ENCODE measurements around the gene DNLZ.

DNLZ gene

DNA sequence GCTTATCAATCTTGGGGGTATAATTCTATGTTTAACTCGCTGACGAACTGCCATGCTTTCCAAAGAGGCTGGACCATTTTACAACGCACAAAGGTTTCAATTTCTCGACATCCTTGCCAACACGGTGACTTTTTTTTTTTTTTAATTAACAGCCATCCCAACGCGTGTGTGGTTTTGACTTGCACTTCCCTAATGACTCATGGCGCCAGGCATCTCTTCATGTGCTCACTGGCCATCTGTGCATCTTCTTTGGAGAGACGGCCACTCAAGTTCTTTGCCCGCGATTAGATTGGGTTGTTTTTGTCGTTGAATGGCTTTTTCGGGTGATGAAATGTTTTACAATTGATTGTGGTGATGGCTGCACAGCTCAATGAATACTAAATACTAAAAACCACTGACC is 22.5 kb upstream of the DNLZ start:
- no peak overlapping the region for H3K27ac ChIP-seq (ENCODE audit: low read depth in 2 of 2, low read length in 2 of 2)
- H3K27me3 ChIP-seq (ENCODE audit: control insufficient read depth in 2 of 2, insufficient read depth in 2 of 2, low read length in 2 of 2), result no peaks in the 10 kb centered on the region
- no peak overlapping the region for H3K9ac ChIP-seq (ENCODE audit: low read depth in 1 of 2, low read length in 2 of 2)
- H3K36me3 ChIP-seq (ENCODE audit: control insufficient read depth in 2 of 2, insufficient read depth in 2 of 2, low read length in 2 of 2), result peaks cover 39% of the 10 kb centered on the region in 2 donors
- H3K4me3 ChIP-seq (ENCODE audit: low read length in 2 of 2), result no peak overlapping the region
- H3K4me1 ChIP-seq (ENCODE audit: control insufficient read depth in 2 of 2, insufficient read depth in 2 of 2, low read length in 2 of 2), result no peaks in the 10 kb centered on the region
- no peaks in the 10 kb centered on the region for H3K9me3 ChIP-seq (ENCODE audit: control insufficient read depth in 2 of 2, low read length in 2 of 2)

GRCh38 chr9:136385015-136385414 is 21.5 kb upstream of the DNLZ start:
- Histone ChIP-seq H3K4me3 (ENCODE audit: low read length in 2 of 2) (no peak overlapping the region), H3K27me3 (ENCODE audit: control insufficient read depth in 2 of 2, insufficient read depth in 2 of 2, low read length in 2 of 2) (no peaks in the 10 kb centered on the region), H3K36me3 (ENCODE audit: control insufficient read depth in 2 of 2, insufficient read depth in 2 of 2, low read length in 2 of 2) (peaks cover 40 to 43% of the 10 kb centered on the region in 2 donors)

DNA sequence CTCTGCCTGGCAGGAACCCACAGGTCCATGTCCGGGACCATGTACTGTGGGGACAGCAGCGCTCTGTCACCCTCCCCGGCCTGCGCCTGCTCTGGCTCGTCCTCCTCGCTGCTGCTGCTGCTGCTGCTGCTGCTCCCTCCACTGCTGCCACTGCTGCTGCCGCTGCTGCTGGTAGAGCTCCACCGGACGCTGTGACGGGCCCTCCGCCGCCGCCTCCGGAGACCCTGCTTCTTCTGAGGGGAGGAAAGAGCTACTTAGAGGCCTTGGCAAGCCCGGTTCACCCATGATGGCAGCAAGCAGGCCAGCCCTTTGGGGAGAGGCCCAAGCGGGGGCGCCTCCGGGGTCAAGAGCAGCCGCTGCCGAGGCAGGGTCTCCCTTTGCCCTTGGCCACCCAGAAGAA is 19.9 kb upstream of the DNLZ start:
- Histone ChIP-seq H3K9me3 (ENCODE audit: control insufficient read depth in 2 of 2, low read length in 2 of 2) (no peaks in the 10 kb centered on the region), H3K4me1 (ENCODE audit: control insufficient read depth in 2 of 2, insufficient read depth in 2 of 2, low read length in 2 of 2) (no peaks in the 10 kb centered on the region), H3K27ac (ENCODE audit: low read depth in 2 of 2, low read length in 2 of 2) (no peak overlapping the region), H3K9ac (ENCODE audit: low read depth in 1 of 2, low read length in 2 of 2) (no peak overlapping the region), H3K4me3 (ENCODE audit: low read length in 2 of 2) (no peak overlapping the region), H3K36me3 (ENCODE audit: control insufficient read depth in 2 of 2, insufficient read depth in 2 of 2, low read length in 2 of 2) (peaks cover 32 to 35% of the 10 kb centered on the region in 2 donors), H3K27me3 (ENCODE audit: control insufficient read depth in 2 of 2, insufficient read depth in 2 of 2, low read length in 2 of 2) (no peaks in the 10 kb centered on the region)

More at GRCh38 chr9:136385015-136385414, 21.5 kb upstream of the DNLZ start:
- H3K27ac ChIP-seq (ENCODE audit: low read depth in 2 of 2, low read length in 2 of 2), result no peak overlapping the region
- H3K4me1 ChIP-seq (ENCODE audit: control insufficient read depth in 2 of 2, insufficient read depth in 2 of 2, low read length in 2 of 2), result no peaks in the 10 kb centered on the region
- no peaks in the 10 kb centered on the region for H3K9me3 ChIP-seq (ENCODE audit: control insufficient read depth in 2 of 2, low read length in 2 of 2)
- H3K9ac ChIP-seq (ENCODE audit: low read depth in 1 of 2, low read length in 2 of 2), result no peak overlapping the region

DNA sequence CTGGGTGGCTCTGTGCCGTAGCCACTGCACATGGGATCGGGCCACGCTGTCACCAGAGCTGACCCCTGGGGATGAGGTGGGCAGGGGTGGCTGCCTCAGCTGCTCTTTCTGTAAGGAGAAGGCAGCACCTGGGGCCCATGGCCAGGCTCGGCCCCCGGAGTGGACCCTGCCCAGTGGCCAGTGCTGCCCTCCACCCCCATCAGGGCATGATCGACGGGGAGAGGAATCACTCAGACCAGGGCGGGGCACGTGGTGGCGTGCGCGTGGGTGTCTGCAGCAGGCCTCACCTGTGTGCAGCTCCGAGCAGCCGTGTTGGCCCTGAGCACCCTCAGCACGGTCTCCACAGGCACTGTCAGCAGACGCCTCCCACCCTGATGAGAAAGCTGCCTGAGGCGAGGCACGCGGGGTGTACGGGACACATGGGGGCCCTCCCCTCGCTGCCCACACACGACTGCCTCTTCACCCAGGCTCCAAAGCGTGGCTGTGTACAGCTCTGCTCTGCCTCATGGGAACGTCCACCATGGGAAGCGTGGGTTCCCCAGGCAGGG is 18.5 kb upstream of the DNLZ start:
- no peak overlapping the region for H3K9ac ChIP-seq (ENCODE audit: low read depth in 1 of 2, low read length in 2 of 2)
- no peaks in the 10 kb centered on the region for H3K4me1 ChIP-seq (ENCODE audit: control insufficient read depth in 2 of 2, insufficient read depth in 2 of 2, low read length in 2 of 2)
- peaks cover 21 to 27% of the 10 kb centered on the region in 2 donors for H3K36me3 ChIP-seq (ENCODE audit: control insufficient read depth in 2 of 2, insufficient read depth in 2 of 2, low read length in 2 of 2)
- H3K27me3 ChIP-seq (ENCODE audit: control insufficient read depth in 2 of 2, insufficient read depth in 2 of 2, low read length in 2 of 2), result no peaks in the 10 kb centered on the region
- H3K4me3 ChIP-seq (ENCODE audit: low read length in 2 of 2), result no peak overlapping the region
- no peak overlapping the region for H3K27ac ChIP-seq (ENCODE audit: low read depth in 2 of 2, low read length in 2 of 2)
- H3K9me3 ChIP-seq (ENCODE audit: control insufficient read depth in 2 of 2, low read length in 2 of 2), result no peaks in the 10 kb centered on the region

DNA sequence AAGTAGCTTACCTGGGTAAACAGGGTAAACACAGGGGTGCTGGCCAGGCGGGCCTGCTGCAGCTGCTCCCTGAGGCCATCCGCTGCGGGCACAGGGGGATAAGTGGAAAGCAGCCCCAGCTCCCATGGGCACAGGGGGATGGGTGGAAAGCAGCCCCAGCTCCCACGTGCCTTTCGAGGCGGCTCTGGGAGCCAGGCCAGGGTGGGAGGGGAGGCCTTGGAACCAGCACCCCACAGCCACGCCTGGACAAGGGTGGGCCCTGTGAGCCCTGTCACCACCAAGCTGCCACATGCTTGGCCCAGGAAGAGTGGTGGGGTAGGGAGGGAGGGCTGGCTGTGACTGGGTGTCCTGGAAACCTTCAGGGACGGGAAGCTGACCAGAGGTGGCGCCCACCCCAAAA is 17.8 kb upstream of the DNLZ start:
- Histone ChIP-seq H3K36me3 (ENCODE audit: control insufficient read depth in 2 of 2, insufficient read depth in 2 of 2, low read length in 2 of 2) (peaks cover 19 to 27% of the 10 kb centered on the region in 2 donors), H3K4me3 (ENCODE audit: low read length in 2 of 2) (no peak overlapping the region), H3K27me3 (ENCODE audit: control insufficient read depth in 2 of 2, insufficient read depth in 2 of 2, low read length in 2 of 2) (no peaks in the 10 kb centered on the region), H3K9me3 (ENCODE audit: control insufficient read depth in 2 of 2, low read length in 2 of 2) (no peaks in the 10 kb centered on the region), H3K27ac (ENCODE audit: low read depth in 2 of 2, low read length in 2 of 2) (no peak overlapping the region), H3K4me1 (ENCODE audit: control insufficient read depth in 2 of 2, insufficient read depth in 2 of 2, low read length in 2 of 2) (no peaks in the 10 kb centered on the region), H3K9ac (ENCODE audit: low read depth in 1 of 2, low read length in 2 of 2) (no peak overlapping the region)

DNA sequence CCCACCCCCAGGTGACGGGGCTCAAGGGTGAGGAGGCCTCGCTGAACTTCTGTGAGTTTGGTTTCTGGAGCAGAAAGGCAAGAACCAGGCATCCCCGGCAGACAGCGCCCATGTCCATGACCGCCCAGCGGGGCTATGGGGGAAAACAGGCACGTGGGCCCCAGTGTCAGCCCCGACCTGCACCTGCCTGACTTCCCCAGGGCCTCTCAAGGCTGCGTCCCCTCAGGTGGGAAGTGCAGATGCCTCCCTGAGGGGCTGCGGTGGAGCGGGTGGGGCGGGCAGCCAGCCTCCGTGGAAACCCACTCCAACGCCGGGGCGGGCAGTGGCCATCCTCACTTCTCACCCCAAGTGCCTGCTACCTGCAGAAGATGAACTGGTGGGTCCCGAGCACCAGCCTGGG is 16.8 kb upstream of the DNLZ start:
- Histone ChIP-seq H3K4me3 (ENCODE audit: low read length in 2 of 2) (no peak overlapping the region), H3K9me3 (ENCODE audit: control insufficient read depth in 2 of 2, low read length in 2 of 2) (no peaks in the 10 kb centered on the region), H3K9ac (ENCODE audit: low read depth in 1 of 2, low read length in 2 of 2) (no peak overlapping the region), H3K4me1 (ENCODE audit: control insufficient read depth in 2 of 2, insufficient read depth in 2 of 2, low read length in 2 of 2) (no peaks in the 10 kb centered on the region), H3K27me3 (ENCODE audit: control insufficient read depth in 2 of 2, insufficient read depth in 2 of 2, low read length in 2 of 2) (no peaks in the 10 kb centered on the region), H3K27ac (ENCODE audit: low read depth in 2 of 2, low read length in 2 of 2) (no peak overlapping the region), H3K36me3 (ENCODE audit: control insufficient read depth in 2 of 2, insufficient read depth in 2 of 2, low read length in 2 of 2) (peaks cover 19 to 22% of the 10 kb centered on the region in 2 donors)

DNA sequence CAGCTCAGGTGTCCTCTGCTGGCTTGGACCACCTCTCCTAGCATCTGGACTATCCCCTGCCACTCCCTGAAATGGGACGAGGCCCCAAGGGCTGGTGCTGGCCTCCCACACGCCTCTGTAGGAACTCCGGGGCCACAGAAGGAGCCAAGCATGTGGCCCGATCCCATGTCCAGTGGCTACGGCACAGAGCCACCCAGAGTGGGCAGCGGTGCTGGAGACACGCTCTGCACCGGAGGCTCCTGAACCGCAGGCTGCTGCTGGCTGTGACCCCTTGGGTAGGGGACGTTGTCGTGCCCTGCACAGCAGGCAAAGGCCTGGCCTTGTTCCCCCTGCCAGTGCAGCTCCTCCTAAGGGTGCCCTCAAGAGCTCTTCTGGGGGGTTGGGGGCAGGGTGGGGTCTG is 16.3 kb upstream of the DNLZ start:
- no peaks in the 10 kb centered on the region for H3K27me3 ChIP-seq (ENCODE audit: control insufficient read depth in 2 of 2, insufficient read depth in 2 of 2, low read length in 2 of 2)
- no peaks in the 10 kb centered on the region for H3K9me3 ChIP-seq (ENCODE audit: control insufficient read depth in 2 of 2, low read length in 2 of 2)
- no peak overlapping the region for H3K9ac ChIP-seq (ENCODE audit: low read depth in 1 of 2, low read length in 2 of 2)
- H3K27ac ChIP-seq (ENCODE audit: low read depth in 2 of 2, low read length in 2 of 2), result no peak overlapping the region
- no peak overlapping the region for H3K4me3 ChIP-seq (ENCODE audit: low read length in 2 of 2)
- H3K4me1 ChIP-seq (ENCODE audit: control insufficient read depth in 2 of 2, insufficient read depth in 2 of 2, low read length in 2 of 2), result no peaks in the 10 kb centered on the region
- peaks cover 18 to 19% of the 10 kb centered on the region in 2 donors for H3K36me3 ChIP-seq (ENCODE audit: control insufficient read depth in 2 of 2, insufficient read depth in 2 of 2, low read length in 2 of 2)

DNA sequence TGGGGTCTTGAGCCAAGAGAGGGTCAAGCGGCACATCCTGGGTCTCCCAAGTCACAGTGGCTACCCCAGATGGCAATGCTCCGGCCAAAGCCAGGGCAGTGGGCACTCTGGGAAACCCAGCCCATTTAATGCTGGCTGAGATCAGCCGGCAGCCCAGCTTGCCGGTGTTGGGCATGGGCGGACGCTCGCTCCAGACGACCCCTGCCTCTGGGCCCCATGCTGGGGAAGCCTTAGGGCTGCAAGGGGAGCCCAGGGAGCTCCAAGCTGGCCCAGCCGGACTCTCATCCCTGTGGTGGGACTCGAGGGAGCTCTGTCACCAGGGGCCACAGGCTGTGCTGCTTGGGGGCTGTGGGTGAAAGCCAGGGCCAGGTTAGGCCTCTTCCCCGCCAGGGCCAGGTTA is 15.9 kb upstream of the DNLZ start:
- no peak overlapping the region for H3K27ac ChIP-seq (ENCODE audit: low read depth in 2 of 2, low read length in 2 of 2)
- no peak overlapping the region for H3K9ac ChIP-seq (ENCODE audit: low read depth in 1 of 2, low read length in 2 of 2)
- no peaks in the 10 kb centered on the region for H3K27me3 ChIP-seq (ENCODE audit: control insufficient read depth in 2 of 2, insufficient read depth in 2 of 2, low read length in 2 of 2)
- no peak overlapping the region for H3K4me3 ChIP-seq (ENCODE audit: low read length in 2 of 2)
- no peaks in the 10 kb centered on the region for H3K4me1 ChIP-seq (ENCODE audit: control insufficient read depth in 2 of 2, insufficient read depth in 2 of 2, low read length in 2 of 2)
- peaks cover 17% of the 10 kb centered on the region in 2 donors for H3K36me3 ChIP-seq (ENCODE audit: control insufficient read depth in 2 of 2, insufficient read depth in 2 of 2, low read length in 2 of 2)
- H3K9me3 ChIP-seq (ENCODE audit: control insufficient read depth in 2 of 2, low read length in 2 of 2), result no peaks in the 10 kb centered on the region

GRCh38 chr9:136379003-136379287 is 15.4 kb upstream of the DNLZ start:
- Histone ChIP-seq H3K27ac (ENCODE audit: low read depth in 2 of 2, low read length in 2 of 2) (no peak overlapping the region), H3K9ac (ENCODE audit: low read depth in 1 of 2, low read length in 2 of 2) (no peak overlapping the region), H3K4me3 (ENCODE audit: low read length in 2 of 2) (no peak overlapping the region), H3K4me1 (ENCODE audit: control insufficient read depth in 2 of 2, insufficient read depth in 2 of 2, low read length in 2 of 2) (no peaks in the 10 kb centered on the region), H3K9me3 (ENCODE audit: control insufficient read depth in 2 of 2, low read length in 2 of 2) (no peaks in the 10 kb centered on the region), H3K27me3 (ENCODE audit: control insufficient read depth in 2 of 2, insufficient read depth in 2 of 2, low read length in 2 of 2) (no peaks in the 10 kb centered on the region), H3K36me3 (ENCODE audit: control insufficient read depth in 2 of 2, insufficient read depth in 2 of 2, low read length in 2 of 2) (peaks cover 13 to 17% of the 10 kb centered on the region in 2 donors)

DNA sequence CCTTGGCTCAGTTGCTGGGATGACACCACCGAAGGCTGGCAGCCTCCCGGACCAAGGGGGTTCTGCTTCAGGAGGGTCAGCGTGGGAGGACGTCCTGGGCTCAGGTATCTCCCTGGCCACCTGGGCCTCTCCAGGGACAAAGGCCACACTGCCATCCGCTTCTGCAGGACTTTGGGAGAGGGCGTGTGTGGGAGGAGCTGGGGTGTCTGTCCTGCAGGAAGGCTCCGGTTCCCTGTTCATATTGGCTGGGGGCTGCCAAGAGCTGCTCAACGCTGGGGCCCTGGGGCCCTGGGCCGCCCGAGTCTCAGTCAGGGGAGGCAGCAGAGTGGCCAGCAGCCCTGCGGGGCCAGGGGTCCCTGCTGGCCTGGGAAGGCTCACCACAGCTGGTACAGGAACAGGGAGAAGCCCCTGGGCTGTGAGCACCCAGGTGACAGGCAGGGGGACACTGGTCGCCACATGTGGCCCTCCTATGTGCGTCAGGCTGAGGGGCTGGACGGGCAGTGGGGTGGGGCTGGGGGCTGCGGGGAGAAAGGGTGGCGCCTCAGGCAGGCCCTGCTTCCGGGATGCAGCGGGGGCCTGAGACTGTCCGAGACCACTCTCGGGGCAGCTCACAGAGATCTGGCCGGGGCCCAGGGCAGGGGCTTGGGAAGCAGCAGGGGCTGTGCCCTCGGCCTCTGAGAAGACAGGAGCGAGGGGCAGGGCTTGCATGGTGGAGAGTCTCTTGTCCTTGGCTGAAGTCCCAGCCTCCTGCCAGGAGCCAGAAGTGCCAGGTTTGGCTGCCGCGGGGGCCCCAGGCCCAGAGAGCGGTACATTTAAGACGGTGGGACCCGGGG is 14.8 kb upstream of the DNLZ start:
- no peak overlapping the region for H3K9ac ChIP-seq (ENCODE audit: low read depth in 1 of 2, low read length in 2 of 2)
- H3K27me3 ChIP-seq (ENCODE audit: control insufficient read depth in 2 of 2, insufficient read depth in 2 of 2, low read length in 2 of 2), result no peaks in the 10 kb centered on the region
- H3K4me1 ChIP-seq (ENCODE audit: control insufficient read depth in 2 of 2, insufficient read depth in 2 of 2, low read length in 2 of 2), result no peaks in the 10 kb centered on the region
- no peaks in the 10 kb centered on the region for H3K9me3 ChIP-seq (ENCODE audit: control insufficient read depth in 2 of 2, low read length in 2 of 2)
- peaks cover 11 to 16% of the 10 kb centered on the region in 2 donors for H3K36me3 ChIP-seq (ENCODE audit: control insufficient read depth in 2 of 2, insufficient read depth in 2 of 2, low read length in 2 of 2)
- no peak overlapping the region for H3K27ac ChIP-seq (ENCODE audit: low read depth in 2 of 2, low read length in 2 of 2)
- H3K4me3 ChIP-seq (ENCODE audit: low read length in 2 of 2), result no peak overlapping the region

All from mucosa of rectum (tissue), 2 donors.